ENCODE measurements around the gene BTNL9.
A peak's percentile ranks its signal among the peaks of the same experiment; 100 is the strongest.

BTNL9 gene

GRCh38 chr5:181051841-181052671, 12.0 kb downstream of the BTNL9 start:
- no peak overlapping the region for H3K4me3 ChIP-seq (ENCODE audit: low read depth, low read length)
- TF ChIP-seq CTCF (IDR thresholded peaks at IDR 0.05; ENCODE audit: low read depth, low read length), result no peak

- no peak for TF ChIP-seq CTCF (IDR thresholded peaks at IDR 0.05; ENCODE audit: low read depth, low read length)
- H3K4me3 ChIP-seq (ENCODE audit: low read depth, low read length), result peak overlapping the region; percentile 38
Measured at GRCh38 chr5:181052672-181053487, 12.8 kb downstream of the BTNL9 start.

DNA sequence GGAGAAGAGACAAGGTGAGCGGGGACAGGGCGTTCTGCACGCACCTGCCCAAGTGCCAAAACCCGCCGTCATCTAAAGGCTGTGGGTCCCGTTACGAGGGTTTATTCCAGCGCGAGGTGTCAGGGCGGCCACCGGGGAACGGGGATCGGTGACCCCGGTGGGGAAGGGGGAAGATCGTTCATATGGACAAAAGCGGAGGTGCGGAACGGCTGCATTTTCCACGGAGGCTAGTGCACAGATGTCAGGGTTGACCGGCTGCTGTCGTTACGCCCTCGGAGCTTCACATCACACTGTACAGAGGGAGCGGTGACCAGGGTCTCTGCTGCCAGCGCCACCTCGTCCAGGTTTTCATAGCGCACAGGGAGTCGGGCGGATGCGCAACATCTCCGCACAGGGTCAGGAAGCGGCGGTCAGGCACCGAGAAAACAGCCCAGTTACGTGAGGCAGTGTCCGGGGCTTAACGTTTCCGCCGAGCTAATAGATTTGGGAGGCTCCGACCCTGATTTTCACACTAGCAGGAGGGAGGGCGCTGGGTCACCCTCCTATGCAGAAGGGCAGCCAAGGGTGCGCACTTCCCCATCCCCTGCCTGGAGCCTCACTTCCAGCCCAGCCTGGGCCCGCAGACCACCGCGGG, 13.5 kb downstream of the BTNL9 start:
- no peak overlapping the region; the same call in 1 of the 2 replicates for H3K4me3 ChIP-seq (ENCODE audit: low read depth, low read length)
- TF ChIP-seq CTCF (IDR thresholded peaks at IDR 0.05; ENCODE audit: low read depth, low read length), result no peak

DNA sequence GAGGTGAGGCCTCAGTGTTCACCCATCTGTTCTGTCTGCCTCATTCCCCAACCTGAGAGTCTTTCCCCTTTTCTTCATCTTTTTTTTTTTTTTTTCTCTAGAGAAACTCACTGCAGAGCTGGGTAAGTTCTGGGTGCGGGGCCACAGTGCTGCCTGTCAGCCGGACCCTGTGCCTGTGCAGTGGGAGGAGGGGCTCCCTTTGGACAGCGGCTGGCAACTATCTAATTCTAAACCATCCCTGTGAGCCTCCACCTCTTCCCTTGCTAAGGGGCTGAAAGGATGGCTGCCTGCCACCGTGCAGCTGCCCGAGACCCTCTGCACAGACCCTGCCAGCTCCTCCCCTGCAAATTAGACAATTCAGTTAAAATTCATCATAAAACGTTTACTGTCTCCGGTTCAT, 14.1 kb downstream of the BTNL9 start:
- TF ChIP-seq CTCF (IDR thresholded peaks at IDR 0.05; ENCODE audit: low read depth, low read length), result no peak
- no peak overlapping the region for H3K4me3 ChIP-seq (ENCODE audit: low read depth, low read length)

DNA sequence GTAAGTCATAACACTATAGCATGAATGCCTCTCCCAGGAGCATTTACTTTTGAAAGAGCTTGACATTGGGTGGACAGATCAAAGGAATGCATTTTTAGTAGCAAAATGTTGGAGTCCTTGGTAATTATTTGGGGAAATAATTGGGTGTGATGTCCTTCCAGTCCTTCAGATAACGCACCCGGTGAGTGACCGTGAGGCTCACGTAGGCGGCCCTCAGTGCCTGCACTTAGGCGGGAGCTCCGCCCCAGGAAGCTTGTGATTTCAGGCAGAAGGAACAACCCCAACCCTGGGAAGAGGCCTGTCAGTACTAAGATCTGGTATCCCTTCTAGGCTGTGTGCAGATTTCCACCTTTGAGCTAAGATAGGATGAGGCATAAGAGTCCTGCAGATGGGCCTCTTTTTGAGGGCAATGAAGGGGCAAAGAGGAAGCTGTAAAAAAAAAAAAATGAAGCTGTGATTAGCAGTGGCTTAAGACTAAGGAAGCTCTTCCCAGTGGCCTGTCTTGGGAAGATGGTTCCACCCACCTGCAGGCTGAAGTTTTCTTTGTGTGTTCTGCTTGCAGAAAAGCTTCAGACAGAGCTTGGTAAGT, 14.9 kb downstream of the BTNL9 start:
- no peak for TF ChIP-seq CTCF (IDR thresholded peaks at IDR 0.05; ENCODE audit: low read depth, low read length)
- H3K4me3 ChIP-seq (ENCODE audit: low read depth, low read length), result no peak overlapping the region

DNA sequence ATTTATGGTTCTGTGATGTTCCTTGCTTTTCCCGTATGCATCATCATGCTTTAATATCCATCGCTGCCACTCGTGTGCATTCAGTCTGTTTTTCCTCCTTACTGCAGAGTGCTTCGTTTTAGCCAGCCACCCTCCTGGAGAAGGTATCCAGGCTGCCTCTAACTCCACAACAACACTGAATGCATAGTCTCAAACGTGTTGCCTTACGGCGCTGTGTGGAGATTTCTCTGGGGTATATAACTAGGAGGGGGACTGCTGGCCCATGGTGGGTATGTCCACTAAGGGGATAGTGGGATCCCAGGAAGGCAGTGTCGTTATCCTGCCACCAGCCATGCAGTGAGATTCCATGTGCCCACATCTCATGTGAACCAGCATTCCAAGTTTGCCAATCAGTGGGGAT, 16.4 kb downstream of the BTNL9 start:
- no peak overlapping the region for H3K4me3 ChIP-seq (ENCODE audit: low read depth, low read length)
- TF ChIP-seq CTCF (IDR thresholded peaks at IDR 0.05; ENCODE audit: low read depth, low read length), result no peak
